SKM-1 treated with dmso at 0.1 percent for 144 hours (cell line): ENCODE measurements around the gene ATG7.

Experiments
- DNase-seq: peaks from one replicate; lab custom pipeline; 2025; ENCODE audit not compliant: unreplicated experiment; lab: John Stamatoyannopoulos, UW

ATG7 gene

GRCh38 chr3:11602886-11603527, 330.8 kb downstream of the ATG7 start:
- DNase-seq, result no peak

GRCh38 chr3:11603628-11604027, 331.4 kb downstream of the ATG7 start:
- DNase-seq, result no peak

- no peak for DNase-seq
Observed at GRCh38 chr3:11604139-11604892, 332.1 kb downstream of the ATG7 start.

GRCh38 chr3:11605398-11605797, 333.2 kb downstream of the ATG7 start:
- no peak for DNase-seq

GRCh38 chr3:11606090-11606784, 334.0 kb downstream of the ATG7 start:
- no peak for DNase-seq

- no peak for DNase-seq
Observed at GRCh38 chr3:11606865-11607440, 334.8 kb downstream of the ATG7 start.
